Posterior cingulate gyrus (tissue), 11 donors: ENCODE measurements around the gene GABRD.
A peak's percentile ranks its signal among the peaks of the same experiment; 100 is the strongest.

ENCODE experiments used
- DNase-seq, 10 donors: peaks; one replicate each; pipeline versions ENCODE4 v3.0.0 to v3.0.0-alpha.2; 2020 to 2021; ENCODE audit warnings: mixed read lengths in 3 of 10
- intact Hi-C: fragments of 100-400 bp; cut with DNase I; formaldehyde crosslinking; loops from one replicate; pipeline ENCODE4 v1.15.1; 2023

Gene GABRD

DNA sequence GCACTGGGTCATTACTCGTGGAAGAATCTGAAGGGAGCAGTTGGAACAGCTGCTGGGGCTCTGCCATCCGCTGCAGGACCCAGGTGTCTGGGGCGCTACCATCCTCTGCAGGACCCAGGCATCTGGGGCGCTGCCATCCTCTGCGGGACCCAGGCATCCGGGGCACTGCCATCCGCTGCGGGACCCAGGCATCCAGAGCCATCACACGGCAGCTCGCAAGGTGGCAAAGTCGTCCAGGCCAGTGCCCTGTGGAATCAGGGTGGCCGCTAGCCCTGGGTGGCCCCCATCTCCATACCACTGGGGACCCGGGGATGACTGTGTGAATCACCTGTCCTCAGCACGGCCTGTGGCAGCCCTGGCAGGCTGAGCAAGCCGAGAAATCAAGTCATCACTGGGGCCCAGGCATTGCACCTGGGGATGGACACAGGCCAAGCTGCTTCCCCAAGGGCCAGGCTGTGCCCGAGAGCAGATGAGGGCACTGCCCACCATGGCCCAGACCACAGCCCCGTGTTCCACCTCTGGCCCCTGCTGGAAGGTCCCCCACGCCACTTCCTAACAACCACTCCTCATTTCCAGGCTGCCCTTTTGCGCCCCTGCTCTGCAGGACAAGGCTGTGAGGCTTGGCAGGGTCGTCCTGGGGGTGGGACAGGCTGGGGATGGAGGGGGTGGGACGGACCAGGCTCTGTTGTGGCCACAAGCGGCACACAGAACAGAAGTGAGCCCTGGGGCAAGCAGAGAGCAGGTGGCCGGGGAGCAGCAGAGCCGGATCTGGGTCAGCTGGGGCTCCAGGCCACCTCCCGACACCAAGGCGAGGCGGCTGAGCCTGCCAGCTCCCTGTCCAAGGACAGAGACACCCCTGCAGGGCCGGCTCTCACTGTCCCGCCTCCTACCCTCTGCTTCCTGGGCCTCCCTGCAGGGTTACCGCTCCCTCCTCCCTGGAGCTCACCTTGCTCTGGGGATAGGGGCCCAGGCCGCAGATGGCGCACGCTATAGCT is 12.7 kb downstream of the GABRD start:
- intact Hi-C loops = no loop called here
- peak in 2 of 10 donors; percentile 76 to 87 for DNase-seq

DNA sequence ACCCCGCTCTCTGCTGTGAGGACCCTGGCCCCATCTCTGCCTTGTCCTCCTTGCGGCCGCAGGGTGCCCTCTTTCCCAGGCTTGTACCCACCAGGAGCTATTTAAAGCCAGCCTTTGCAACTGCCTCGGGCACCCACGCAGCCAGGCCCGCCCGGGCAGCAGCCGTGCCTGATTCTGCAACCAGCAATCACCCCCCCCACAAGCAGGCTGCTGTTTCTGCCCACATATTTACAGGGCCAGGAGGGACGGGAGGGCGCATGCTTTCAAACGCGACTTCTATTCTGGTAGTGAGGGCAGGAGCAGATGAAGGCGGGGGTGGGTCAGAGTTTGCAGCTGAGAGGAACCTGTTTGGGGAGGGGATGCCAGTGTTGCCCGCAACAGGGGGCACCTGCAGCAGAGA is 13.6 kb downstream of the GABRD start:
- intact Hi-C loops = no loop called here

DNA sequence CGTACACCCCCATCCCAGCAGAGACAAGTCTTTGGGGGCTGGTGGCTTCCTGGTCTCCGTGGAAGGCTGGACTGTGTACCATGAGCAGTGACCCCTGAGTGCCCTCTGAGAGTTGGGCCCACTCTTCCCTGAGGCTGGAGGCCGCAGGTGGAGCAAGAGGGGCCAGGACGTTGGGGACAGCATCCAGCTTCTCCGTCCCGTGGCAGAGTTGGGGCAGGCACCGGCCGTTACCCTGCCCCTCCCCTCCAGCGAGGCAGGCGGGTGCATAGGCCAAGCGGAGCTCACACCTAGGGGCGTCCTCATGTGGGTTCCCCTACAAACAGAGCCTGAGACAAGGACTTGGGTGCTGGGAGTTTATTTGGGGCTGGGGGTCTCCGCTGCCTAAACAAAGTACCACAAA is 14.0 kb downstream of the GABRD start:
- intact Hi-C loops = no loop called here
- no peak for DNase-seq

More for the DNA sequence above, 13.6 kb downstream of the GABRD start:
- peak in 8 of 10 donors; percentile 62 to 97 (median 78) for DNase-seq

DNA sequence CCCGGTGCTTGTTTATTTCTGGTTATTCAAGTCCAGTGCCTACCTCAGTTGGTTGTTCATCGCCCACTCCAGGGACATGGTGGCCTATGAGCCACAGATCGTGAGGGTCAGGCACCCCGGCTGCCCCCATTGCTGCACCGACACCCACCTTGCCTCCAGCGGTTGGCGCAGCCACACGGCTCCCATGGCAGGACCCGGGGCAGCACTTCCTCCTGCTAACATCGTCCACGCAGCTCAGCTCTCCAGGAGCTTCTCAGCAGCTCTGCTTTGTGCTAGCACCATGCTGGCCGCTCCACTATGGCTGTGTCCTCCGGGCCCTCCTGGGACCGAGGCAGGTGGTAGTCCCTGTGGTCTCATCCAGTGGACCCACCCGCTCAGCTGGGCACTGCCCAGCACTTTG is 17.1 kb downstream of the GABRD start:
- DNase-seq = no peak
- intact Hi-C loops = no loop called here

DNA sequence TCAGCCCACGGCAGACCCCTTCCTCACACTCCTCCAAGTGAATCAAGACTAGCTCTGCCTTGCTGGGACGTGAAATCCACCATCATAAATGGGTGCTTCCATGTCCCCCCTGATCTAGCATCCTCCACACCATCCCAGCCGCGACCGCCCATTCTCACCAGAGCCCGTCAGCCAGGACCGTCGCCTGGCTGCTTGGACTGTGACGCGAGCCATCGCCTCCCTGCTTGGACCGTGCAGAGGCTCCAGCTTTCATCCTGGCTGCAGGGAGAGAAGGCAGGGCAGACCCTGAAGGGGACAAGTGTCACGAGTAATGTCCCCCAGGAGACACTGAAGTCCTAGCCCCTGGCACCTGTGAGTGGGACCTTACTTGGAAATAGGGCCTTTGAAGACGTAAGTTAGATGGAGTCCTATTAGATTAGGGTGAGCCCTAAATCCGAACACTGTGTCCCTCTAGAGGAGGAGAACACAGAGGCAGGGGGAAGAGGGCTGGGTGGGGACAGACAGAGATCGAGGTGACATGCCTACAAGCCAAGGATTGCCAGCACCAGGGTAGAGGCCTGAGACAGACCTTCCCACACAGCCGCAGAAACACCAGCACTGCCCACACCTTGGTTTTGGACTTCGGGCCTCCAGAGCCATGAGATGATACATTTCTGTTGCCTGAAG is 18.3 kb downstream of the GABRD start:
- no peak for DNase-seq
- intact Hi-C loops = no loop called here

DNA sequence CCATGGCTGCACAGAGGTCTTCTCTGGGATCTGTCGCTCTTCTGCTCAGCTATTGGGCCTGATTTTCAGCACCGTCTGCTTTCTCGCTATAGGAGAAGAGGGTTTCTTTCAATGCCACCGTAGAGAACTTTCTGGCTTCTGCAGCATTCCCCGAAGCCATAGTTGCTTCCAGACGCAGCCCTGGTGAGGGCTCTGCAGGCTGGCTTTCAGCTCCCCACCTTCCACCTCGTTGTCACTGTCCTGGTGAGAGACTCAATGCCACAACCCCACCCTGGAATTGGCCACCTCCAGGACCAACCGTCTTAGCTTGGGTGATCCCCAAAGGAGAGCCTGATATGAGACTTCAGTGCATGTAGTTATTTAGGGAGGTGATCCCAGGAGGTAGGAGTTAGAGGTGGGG is 19.1 kb downstream of the GABRD start:
- no peak for DNase-seq
- intact Hi-C loops = no loop called here

DNA sequence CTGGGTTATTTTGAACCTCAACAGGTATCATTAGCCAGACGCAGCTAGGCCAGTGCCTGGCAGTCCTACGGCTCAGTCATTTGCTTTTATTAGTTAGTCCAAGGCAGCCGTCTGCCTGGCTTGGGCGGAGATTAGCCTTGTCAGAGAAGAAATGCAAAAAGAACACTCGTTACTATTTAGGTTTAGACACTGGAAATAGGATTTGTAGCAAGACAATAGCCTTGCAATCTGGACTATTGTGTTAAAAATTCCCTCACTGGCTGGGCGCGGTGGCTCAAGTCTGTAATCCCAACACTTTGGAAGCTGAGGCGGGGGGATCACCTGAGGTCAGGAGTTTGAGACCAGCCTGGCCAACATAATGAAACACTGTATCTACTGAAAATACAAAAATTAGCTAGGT is 20.1 kb downstream of the GABRD start:
- DNase-seq = no peak
- intact Hi-C loops = no loop called here

DNA sequence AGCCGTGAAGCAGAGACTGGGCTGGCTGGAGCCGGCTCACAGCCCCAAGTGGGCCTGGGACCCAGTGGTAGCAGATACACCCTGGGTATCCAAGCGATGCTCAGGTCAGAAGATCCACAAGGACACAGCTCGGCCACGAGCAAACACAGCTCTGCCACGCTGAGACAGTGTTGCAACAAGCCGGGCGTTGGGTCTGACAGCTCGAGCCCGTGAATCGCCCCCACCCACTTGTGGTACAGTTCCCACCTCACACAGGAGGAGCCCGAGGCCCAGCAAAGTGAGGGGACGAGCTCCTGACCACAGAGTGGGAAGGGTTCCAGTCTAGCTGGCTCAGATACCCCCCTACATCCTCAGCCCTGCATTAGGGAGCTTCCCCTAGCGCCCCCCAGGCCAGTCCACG is 22.2 kb downstream of the GABRD start:
- DNase-seq = peak in 1 of 10 donors; percentile 59
- intact Hi-C loops = loop anchor here (5.0 kb wide), 1 partner anchor 99 kb away; no protein-coding TSS in a partner anchor

DNA sequence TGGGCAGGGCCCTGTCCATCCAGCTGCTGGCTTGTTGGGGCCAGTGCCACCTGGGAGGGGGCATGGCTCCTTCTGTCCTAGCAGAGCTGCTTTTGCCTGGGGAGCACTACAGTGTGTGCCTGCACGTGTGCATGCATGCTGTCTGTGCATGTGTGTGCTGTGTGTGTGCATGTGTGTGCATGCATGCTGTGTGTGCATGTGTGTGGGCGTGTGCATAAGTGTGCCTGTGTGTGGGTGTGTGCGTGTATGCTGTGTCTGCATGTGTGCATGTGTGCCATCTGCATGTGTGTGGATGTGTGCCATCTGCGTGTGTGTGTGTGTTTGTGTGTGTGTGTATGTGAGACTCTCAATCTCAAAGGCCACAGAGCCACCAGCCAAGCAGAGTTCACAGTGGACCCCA is 22.7 kb downstream of the GABRD start:
- intact Hi-C loops = loop anchor here (5.0 kb wide), 1 partner anchor 100 kb away; no protein-coding TSS in a partner anchor
- no peak for DNase-seq

DNA sequence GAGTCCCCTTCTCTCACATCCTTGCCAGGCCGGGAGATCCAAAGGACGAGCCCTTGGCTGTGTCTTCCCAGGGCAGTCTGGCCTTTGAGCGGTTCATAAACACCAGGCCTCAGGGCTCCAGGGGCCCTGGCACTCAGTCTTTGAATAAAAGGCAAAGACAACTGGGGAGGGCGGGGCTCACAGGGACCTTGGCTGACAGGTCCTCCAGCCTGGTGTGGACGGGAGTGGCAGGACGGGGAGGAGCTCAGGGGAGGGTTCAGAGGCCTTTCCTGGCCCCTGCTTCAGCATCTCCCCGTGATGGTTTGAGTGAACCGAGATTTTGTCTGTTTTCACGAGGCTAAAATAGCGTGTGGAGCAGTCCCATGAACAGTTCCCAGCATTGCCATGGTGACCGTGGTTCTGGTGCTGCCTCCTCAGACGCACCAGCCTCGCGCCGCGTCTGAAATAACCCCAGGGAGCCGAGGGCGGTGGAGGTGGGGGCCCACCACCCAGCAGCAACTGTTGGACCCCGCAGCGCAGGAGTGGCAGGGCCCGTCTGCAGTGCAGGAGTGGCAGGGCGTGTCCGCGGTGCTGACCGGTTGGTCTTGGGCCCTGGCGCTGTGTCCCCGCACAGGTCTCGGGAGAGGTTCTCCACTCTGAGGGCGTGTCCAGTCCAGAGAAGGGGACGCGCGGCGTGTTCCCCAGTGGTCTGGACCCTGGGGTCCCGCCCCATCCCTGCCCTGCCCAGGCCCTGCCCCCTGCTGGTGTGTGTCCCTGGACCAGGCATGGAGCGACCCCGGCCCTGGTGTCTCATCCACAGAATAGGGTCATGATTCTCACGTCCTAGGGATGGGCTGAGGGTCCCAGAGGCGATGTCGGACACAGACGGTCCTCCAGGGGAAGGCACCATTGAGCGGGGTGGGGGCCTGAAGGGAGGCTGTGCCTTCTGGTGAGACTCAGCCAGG is 24.0 kb downstream of the GABRD start:
- intact Hi-C loops = loop anchor here (5.0 kb wide), 1 partner anchor 101 kb away; no protein-coding TSS in a partner anchor
- peak in 5 of 10 donors; percentile 44 to 93 (median 60) for DNase-seq

DNA sequence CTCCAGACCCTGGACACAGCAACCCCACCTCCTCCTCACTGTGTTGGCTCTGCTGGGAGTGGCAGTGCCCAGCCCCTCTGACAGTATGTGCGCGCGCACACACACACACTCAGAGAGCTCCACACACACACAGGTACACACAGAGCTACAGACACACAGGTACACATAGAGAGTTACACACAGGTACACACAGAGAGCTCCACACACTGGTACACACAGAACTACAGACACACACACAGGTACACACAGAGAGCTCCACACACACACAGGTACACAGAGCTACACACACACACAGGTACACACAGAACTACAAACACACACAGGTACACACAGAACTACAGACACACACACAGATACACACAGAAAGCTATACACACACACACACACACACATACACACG is 24.7 kb downstream of the GABRD start:
- no peak for DNase-seq
- intact Hi-C loops = loop anchor here (2.0 to 5.0 kb wide), 2 partner anchors 83 to 102 kb away; no protein-coding TSS in a partner anchor

DNA sequence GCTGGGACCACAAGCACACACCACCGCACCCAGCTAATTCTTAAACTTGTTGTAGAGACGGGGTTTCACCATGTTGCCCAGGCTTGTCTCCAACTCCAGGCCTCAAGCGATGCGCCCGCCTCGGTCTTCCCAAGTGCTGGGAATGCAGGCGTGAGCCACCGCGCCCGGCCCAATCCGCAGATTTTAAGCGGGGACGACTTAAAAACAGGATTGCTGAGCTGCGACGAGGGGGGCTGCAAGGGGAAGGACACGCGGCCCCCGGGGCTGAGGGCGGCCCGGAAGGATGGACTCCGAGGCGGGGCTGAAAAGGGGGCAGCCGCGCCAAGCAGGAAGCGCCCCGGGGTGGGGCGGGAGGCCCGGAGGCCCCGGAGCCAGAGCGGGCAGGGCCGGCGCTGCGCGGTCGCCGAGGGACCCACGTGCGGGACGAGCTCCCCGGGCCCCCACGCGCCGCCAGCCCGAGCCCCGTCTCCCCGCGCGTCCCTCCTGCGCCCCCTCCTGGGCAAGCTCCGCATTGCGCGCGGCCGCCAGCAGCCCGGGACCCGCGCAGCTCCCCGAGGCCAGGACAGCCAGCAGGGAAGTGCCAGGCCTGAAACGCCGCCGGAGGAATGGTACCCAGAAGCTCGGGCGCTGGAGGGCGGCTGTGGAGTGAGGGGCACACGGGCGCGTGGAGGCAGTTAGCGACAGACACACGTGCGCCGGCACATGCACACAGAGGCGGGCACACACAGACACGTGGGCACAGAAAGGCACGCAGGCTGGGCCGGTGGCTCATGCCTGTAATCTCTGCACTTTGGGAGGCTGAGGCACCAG is 25.6 kb downstream of the GABRD start:
- peak; percentile 64 to 96 (median 78) for DNase-seq
- intact Hi-C loops = loop anchor here (2.0 to 5.0 kb wide), 2 partner anchors 84 to 102 kb away; no protein-coding TSS in a partner anchor

DNA sequence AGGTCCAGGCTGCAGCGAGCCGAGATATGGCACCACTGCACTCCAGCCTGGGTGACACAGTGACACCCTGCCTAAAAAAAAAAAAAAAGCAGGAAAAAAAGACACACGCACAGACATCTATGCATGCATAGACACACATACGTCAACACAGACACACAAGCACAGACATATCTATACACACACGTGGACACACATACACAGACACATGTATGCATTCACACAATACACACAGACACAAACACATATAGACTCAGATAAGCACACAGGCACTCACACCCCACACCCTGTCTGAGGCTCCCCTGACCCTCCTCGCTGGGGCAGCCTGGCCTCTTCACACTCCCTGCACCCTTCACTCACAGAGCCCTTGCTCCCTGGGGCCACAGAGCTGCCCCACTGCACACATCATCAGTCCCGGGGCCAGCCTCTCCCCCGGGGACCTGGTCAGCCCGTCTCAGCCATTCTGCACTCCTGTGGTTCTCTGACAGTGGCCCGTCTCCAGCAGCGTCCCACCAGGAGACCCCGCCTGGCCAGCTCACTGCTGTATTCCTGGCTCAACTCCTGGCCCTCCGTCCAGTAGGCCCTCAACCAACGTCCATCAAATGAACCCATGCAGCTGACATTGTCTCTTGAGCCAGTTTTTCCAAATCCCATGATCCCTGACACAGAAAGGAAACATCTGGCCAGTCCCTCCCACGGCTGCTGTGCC is 26.5 kb downstream of the GABRD start:
- DNase-seq = no peak
- intact Hi-C loops = loop anchor here (2.0 kb wide), 1 partner anchor 85 kb away; no protein-coding TSS in a partner anchor

DNA sequence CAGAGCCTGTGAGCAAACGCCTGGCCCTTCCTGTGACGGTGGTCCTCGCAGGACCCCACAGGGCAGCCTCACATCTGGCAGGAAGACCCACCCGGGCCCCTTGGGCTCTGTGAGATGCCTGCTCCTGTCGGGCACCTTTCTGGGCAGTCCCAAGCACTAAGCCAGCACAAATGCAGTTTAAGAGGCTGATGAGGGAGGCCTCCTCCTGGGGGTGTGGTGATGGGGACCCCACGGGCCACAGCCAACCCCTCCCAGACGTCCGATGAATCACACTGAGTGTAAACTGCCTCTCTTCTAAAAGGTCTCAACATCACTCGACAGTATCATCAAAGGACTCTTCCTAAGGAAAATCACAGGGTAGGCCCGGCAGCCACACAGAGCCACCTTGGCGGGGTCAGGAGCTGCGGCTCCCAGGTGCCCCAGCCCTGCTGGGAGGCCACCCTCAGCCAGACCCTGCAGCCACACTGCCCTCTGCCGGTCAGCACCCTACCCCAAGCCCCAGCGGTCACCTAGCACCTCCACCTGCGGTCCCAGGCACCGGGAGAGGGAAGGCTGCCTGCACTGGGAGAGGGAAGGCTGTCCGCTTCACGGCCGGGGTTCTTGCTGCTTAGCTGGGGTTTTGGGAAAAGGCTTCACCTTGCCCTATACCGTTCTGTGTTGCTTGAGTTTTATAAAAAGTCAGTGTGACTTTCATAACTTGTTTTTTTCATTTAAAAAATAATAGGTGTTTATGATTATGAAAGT is 27.2 kb downstream of the GABRD start:
- intact Hi-C loops = no loop called here
- DNase-seq = peak in 5 of 10 donors; percentile 53 to 79 (median 57)

DNA sequence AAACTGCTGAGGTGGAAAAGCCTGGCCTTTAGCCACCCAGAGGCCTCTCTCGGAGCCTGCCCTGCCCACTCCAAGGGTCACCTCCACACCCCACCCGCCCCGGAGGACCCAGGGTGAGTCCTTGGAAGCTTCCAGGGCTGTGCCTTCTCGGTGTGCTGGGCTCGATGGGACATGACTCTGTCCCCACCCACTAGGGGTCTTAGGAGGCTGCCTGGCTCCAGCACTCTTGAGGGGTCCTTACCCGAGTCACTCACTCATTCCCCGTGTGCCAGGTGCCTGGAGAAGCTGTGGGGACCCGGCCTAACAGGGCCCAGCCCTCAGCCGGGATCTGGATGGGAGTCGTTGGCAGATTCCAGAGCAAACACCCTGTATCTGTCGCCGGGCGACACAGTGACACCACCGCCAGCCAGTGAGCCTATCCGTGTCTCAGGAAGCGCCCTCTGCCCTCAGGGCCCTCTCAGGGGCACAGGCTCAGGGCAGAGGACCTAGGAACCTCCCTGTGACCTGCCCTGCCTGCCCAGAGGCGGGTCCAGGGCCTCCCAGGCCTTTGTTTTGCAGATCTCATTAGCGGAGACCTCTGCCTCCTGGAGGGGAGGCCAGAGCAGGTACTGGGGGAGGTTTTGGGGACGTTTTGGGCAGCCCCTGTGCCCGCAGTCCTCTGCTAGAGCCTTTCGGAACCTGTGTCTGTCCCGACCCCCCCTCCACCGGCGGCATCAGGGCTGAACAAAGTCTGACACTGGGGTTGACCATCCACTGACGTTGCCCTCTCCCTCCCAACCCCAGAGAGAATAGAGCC is 28.0 kb downstream of the GABRD start:
- DNase-seq = no peak
- intact Hi-C loops = no loop called here

DNA sequence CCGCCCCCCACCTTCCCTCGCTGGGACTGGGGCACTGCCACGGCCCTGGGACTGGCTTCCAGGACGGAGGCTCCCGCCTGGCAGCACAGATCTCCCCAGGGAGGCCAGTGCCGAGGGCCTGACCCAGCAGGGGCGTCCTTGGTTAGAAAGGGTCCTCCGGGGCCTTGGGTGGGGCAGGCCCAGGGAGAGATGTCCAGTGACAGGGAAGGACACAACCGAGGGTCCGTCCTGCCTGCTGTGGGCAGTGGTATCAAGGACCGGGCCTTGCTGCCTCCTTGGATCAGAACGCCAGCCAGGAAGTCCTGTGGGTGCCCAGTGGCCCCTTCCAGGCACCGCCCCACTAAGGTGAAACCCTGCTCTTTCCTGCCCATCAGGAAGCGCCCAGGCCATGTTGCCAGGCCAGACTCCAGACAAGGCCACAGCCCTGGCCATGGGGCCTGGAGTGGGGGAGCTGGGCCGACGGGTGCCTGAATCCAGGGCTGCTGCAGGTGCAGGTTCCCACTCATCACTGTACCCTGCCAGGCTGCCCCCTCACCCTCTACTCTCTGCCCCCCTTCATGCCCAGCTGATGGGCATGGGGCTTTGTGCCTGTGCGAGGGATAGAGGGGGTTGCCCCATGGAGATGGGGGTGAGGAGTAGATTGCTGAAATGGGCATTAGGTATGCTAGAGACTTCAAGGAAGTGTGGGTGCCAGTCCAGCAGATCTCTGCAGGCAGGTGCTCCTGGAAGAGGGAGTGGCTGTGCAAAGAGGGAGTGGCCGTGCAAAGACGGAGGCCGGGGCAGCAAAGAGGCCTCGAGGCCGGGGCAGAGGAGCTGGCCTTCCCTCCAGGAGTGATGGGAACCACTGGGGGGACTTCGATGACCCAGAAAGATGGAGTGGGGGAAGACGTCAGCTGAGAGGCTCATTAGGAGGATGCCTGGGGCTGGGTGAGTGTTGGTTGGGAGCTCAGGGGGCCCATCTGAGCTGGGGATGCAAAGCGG is 28.9 kb downstream of the GABRD start:
- intact Hi-C loops = no loop called here
- DNase-seq = no peak
